Superior temporal gyrus (tissue), 1 donor: Measurements from ENCODE around the gene EPB41.
"Not testable (repeated sequence)": the region's sequence is repeated elsewhere in the genome, so short reads cannot be mapped to it uniquely, and the experiment has no call there.

ENCODE experiments used
- DNase-seq: peaks from one replicate; pipeline ENCODE4 v3.0.0-alpha.2; 2016; ENCODE audit errors: extremely low spot score

Gene EPB41

DNA sequence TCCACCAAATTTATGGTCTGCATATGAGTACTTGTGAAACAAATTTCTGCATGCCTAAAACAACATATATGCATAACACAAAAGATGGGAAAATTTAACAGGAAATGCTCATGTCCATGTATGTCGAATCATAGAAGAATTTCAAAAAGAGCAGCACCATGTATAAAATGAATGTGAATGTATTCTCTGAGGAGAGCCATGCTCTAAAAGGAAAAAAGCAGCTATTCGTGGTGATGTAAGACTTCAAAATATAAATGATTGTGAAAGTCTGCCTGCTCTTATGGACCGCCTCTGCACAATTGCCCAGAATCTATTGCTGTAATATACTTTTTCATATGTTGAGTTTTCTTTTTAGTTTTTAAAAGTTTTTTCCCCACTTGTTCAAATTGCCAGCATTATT, 66.8 kb downstream of the EPB41 start:
- no peak for DNase-seq

DNA sequence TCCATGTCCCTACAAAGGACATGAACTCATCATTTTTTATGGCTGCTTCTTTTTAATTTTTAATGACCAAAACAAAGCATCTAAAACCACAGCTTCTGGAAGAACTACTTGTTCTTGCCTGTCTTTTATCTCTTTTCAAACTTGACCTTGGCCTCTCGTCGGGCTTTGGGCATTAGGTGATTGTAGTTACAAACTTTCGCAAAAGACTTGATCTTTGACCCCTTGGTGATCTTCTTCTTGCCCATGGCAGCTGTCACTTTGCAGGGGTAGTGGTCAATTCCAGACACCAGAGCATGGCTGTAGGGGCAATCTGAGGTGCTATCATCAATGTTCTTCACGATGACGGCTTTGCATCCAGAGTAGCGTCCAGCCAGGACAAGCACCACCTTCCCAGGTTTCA, 67.8 kb downstream of the EPB41 start:
- DNase-seq = no peak

DNA sequence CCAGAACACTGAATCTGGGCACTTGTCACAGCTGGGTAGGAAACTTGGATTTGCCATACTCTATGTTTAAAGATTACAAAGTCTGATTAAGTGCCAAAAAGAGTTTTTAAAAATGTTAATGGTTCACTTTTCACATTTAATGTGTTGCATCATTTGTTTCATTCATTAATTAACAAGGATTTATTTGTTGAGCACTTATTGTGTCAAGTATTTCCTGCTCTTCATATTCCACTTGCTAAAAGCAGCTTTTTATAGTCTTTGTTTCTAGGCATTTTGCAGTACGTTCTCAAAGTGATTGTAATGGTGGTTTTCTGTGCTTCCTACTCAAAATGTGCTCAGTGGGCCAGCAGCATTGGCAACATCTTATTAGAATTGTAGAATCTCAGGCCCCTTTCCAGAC, 68.7 kb downstream of the EPB41 start:
- no peak for DNase-seq

DNA sequence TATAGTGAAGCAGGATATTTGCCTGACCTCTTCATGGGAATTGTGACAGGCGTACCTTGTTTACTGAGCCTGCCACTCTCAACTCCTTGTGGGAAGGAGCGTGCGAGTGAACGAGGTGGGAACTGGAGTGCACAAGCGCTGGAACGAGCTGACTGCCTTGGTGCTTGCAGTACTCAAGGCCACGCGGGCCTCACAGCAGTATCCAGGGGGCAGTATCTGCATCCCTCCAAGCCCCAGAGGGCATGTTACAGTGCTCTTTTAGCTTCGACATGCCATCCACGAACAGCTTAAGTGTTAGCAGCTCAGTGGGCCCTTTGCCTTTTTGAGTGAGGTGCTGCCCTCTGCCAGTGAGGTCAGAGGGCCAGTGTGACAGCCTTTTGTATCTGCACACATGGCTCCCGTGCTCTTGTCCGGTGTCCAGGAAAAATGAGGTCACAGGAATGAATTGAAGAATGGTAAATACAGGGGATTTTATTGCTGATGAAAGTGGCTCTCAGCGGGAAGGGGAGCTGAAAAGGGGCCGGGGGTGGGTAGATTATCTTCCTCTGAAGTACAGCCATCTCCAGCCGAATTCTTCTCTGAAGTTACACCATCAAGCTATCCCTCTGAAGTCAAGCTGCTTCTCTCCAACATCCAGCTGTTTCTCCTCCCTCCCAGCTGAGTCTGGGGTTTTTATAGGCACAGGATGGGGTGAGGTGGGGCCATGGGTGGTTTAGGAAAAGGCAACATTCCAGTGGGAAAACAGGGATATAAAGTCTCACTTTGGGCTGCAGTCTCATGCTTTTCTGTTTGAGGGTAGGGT, 69.3 kb downstream of the EPB41 start:
- DNase-seq = no peak

DNA sequence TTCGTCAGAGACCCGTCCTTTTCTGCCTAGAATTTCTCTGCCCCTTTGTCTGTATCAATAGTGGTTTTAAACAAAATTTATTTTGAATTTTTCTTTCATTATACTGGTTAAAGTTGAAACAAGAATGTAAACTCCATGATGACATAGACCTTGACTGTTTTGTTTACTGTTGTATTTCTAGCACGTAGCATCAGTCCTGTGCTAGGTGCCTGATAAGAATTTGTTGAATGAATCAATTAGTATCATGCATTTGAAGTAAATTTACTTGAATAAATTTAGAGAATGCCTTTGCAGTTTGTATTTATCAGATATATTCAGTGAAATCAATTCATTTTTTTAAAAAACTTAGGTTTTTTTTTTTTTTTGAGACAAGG, 69.9 kb downstream of the EPB41 start:
- DNase-seq = no peak

DNA sequence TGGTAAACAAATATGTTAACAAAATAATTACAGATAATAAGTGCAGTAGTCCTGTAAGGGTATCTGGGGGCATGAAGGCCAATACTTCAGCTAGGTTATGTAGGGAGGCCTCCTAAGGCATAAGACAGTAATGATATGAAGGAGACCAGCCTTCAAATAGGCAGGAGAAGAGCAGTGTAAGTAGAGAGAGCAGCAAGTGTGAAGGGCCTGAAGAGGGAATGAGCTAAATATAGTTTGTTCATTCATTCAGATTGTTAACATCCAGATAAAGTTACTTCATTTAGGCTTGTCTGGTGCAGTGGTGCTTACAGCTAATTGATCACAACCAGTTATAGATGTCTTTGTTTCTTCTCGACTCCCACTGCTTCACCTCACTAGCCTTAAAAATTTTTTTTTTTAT, 71.1 kb downstream of the EPB41 start:
- no peak for DNase-seq

DNA sequence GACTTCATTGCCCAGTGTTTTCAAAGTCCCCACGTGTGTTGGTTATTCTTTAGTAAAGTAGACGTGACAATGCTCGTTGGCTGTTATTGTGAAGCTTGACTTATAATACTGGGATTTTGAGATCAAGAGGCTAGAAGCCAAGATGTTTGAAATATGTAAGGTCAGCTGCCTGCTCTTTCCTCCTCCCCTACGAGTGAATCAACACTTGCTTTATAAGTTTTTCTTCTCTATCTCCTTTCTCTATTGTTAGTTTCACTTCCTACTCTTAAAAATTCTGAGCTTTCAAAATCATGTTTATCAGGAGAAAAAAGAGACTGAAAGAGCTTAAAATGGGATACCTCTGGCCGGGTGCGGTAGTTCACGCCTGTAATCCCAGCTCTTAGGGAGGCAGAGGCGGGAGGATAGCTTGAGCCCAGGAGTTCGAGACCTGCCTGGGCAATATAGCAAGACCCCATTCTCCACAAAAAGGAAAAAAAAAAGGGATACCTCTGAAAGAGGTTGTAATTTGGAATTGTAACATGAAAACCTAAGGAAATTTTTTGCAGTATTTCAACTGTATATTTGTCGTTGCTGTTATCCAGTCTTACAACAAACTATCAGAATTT, 72.0 kb downstream of the EPB41 start:
- DNase-seq = no peak

DNA sequence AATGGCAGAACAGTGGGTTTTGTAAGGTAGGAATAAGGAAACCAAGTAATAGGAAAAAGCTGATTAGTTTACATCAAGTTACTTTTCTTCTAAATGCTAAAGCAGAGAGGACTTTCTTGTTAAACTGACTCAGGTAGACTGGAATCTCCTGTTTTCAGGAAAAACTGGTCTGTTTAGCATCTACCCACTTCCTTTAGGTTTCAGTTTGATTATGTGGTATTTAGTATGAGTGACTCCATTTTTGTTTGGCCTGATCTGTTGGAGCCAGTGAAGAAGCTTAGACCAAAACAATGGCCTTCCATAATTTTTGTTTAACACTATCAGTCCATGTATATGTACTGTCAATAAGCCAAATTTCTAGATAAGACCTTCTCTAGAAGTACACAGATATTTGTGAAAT, 88.4 kb downstream of the EPB41 start:
- DNase-seq = no peak

DNA sequence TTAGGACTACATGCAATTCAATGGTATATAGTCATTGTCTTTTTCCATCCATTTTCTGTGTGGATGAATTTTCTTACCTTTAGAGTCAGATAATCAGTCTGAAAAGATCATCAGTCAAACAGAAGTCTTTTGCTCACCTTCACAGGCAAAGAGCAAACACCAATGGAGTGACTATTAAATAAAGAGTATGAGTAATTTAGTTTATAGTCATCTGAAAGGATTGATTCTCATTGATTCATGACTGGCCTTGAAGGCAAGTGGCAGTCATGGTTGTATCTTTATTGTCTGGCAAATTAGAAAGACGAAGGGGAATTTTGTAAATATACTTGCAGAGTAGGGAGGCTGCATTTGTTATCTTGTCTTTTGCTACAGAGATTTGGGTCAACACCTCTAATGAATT, 89.9 kb downstream of the EPB41 start:
- DNase-seq = no peak

DNA sequence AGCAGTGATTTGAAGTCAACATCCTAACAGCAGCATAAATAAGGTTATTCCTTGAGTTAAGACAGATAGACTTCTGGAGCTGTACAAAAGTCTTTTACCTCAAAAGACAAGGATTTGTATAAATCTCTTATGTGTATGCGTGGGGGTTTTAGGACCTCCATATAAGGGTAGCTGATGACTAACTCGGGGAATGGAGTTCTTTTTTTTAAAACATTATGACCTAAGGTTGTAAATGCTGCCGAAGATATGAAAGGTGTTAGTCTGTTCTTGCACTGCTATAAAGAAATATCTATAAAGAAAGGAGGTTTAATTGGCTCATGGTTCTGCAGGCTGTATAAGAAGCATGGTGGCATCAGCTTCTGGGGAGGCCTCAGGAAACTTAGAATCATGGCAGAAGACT, 90.4 kb downstream of the EPB41 start:
- DNase-seq = no peak

DNA sequence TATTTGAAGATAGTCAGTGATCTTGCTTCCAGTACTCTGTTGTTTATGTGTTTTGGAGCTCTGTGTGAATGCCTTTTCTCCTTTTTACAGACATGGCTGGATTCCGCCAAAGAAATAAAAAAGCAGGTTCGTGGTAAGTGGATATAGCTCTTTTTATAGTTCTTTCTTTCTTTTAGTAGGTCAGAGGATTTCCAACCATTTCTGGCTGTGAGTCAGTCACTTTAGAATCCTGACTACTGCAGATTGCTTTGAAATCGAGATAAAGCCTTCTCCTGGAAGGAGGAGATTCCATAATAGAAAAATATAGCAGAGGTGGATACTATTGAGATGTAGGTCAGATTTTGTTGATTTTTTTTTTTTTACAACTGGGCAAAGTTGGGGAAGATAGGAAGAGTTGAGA, 97.4 kb downstream of the EPB41 start:
- no peak for DNase-seq

DNA sequence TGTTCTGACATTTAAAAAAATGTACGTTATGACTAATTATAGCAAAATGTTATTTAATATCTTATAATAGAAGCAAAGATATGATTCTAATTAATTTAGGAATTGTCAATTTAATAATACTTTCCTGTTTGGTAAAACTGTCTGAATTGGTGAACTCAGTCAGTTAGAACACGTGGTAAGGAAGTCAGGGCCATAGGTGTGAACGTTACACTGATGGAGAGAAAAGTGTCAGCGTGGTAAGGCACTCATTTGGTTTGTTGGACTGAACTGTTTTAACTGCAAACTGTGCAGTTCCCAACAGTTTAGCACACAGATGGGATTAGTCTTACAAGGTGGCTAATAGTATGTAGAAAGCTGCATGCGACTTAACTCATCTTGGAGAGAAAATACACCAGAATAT, 102.9 kb downstream of the EPB41 start:
- no peak for DNase-seq

DNA sequence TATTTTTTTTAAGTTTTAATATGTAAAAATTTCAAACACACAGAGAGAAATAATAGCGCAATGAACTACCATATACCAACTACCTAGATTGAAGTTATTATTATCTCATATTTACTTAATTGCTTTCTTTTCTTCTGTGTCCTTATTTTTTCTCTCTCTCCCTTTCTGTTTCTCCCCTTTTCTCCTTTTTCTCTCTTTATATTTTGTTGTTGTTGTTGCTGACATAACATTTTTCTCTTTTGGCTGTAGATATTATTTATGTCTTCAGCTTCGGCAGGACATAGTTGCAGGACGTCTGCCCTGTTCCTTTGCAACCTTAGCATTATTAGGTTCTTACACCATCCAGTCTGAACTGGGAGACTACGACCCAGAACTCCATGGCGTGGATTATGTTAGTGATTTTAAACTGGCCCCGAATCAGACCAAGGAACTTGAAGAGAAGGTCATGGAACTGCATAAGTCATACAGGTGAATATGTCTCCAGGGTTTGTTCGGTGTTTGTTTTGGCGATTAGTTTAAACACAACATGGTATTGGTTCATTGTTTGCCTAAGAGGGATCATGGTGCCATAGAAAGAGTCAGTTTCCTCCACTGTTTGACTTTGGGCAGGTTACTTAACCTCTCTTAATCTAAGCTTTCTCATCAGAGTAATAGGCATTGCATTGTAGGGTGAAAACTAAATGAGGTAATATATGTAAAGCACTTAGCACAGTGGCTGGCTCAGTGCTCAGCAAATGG, 103.8 kb downstream of the EPB41 start:
- DNase-seq = no peak

DNA sequence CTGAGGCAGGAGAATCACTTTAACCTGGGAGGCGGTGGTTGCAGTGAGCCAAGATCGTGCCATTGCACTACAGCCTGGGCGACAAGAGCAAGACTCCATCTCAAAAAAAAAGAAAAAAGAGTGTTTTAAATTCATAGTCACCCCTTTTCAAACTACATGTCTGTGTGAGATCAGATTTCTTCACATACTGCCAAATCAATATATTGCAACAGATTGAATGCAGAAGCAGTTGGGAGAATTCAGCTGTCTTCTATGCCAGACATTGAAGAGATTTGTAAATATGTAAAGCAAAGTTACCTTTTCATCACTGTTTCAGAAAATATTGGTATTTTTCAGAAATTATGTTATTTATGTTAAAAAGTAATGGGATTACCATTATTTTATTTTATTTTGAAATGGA, 108.3 kb downstream of the EPB41 start:
- DNase-seq = no peak

DNA sequence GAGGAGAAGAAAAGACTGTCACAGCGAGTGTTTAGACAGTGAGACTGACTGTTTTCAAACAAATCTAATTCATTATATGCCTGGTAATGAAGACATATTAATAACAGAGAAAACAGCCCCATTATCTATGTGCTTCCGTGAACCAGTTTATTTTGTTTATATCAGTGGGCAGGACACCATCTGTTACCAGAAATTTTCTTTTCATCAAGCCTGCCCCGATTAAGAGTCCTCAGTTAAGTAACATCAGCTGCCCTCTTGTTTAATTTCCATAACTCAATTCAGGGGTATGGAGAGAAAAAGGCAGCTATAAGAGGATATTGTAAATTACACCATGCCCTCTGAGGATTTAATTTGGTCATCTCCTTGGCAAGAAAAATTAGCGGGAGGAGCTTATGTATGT, 115.3 kb downstream of the EPB41 start:
- DNase-seq = no peak

DNA sequence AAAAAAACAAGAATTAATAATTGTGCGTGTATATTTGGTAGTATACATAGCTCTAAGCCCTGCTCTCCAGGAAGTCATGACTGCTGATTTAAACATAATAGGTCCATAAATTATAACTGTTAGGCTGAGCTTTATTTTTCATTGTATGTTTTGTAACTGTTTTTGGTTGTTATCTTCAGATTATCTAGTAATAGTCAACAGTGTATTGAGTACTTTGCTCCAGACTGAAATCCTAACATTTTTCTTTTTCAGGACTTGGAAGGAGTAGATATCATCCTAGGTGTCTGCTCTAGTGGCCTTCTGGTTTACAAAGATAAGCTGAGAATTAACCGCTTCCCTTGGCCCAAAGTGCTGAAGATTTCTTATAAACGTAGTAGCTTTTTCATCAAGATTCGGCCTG, 118.5 kb downstream of the EPB41 start:
- no peak for DNase-seq

DNA sequence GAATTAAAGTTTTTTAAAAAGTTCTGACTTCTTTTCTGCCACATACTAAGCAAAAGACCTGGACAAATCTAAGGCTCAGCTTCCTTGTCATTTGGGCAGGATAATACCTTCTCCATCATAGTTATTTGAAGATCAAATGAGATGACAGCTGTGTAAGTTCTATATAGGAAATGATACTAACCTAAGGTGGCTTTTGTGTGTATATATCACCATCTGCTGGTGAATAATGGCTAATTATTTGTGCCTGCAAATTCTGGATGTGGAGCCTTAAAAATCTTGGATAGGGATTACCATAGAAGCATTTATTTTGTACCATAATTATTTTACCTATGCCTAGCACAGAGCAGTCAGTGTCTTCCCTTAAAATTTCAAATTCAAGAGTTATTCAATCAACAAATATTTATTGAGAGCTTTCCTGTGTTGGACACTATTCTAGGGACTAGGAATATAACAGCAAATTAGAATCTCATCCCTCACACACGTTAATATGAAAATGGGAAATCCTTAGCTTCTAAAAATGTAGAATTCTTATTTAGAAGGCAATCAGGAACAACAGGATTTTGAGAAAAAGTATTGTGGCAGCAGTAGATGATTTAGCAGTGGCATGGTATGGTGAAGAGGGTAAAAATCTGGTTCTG, 119.6 kb downstream of the EPB41 start:
- peak; percentile 83 for DNase-seq

DNA sequence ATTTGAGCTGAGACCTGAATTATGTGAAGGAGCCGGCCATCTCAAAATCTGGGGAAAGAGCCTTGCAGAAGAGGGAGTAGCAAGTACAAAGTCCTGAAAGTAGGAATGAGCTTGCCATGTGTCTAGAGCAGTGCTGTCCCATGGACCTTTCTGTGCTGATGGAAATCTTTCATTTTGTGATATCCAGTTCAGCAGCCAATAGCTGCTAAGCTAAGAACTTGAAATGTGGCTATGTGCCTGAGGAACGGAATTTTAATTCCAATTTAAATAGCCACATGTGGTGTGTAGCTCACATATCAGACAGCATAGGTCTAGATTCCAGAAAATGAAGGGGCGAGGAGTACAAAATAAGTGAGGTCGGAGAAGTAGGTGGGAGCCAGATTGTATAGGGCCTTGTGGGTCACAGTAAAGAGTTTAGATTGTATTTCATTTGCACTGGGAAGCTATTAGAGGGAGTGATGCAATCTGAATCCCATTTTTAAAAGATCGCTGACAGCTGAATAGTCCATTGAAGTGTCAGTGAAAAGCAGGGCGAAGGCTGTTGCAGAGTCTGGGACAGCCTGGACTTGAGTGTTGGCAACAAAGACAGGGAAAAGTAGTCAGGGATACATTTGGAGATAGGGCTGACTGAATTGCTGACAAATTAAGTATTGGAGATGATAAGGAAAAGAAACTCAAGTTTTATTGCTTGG, 129.1 kb downstream of the EPB41 start:
- no peak for DNase-seq

DNA sequence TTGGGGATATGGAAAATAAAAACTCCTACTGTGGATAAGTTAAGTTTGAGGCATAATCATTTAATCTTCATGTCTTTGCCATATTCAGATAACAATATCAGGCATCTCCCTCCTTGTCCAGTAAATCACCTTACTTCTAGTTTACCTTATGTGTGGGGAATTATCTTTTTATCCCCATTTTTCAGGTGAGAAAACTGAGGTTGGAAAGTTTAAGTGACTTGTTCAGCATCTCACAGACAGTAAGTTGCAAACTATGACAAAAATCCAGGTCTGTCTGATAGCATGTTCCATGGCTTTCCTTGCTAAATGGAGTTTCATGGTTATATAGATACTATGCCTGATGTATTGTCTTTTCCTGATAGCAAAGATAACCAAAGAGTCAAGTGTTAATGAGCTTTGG, 129.6 kb downstream of the EPB41 start:
- DNase-seq = no peak

DNA sequence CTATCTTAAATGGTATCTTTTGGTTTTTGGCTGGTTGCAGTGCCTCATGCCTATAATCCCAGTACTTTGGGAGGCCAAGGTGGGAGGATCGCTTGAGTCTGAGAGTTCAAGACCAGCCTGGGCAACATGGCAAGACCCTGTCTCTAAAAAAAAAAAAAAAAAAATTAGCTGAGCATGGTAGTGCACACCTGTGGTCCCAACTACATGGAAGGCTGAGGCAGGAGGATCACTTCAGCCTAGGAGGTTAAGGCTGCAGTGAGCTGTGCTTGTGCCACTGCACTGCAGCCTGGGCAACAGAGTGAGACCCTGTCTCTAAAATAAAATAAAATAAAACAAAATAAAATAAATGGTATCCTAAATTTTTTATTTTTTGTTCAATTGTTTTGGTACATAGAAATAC, 131.3 kb downstream of the EPB41 start:
- DNase-seq = not testable (repeated sequence)

DNA sequence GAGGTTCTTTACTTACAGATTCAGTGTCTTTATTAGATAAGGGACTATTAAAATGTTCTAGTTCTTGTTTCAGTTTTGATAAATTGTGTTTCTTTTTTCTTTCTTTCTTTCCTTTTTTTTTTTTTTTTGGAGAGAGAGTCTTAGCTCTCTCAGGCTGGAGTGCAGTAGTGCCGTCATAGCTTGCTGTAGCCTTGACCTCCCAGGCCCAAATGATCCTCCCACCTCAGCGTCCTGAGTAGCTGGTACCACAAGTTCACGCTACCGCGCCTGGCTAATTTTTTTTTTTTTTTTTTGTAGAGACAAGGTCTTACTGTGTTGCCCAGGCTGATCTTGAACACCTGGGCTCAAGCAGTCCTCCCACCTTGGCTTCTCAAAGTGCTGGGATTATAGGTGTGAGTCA, 132.8 kb downstream of the EPB41 start:
- no peak for DNase-seq

DNA sequence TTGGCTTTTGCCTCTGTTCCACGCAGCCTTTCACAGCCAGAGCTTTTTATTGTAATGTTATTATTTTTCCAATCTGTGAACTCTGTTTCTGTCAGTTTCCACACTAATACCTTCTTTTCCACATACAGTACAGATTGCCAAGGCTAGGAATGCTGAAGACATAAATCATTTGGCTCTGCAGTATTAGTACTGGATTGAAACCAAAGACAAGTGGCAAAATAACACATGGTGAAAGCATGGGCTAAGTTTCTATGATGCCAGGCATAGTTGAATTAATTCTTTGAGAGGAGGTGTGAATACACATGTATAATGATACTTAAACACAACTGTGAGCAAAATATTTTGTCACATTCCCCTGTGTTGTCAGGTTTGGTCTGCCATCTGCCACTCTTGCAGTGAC, 135.8 kb downstream of the EPB41 start:
- DNase-seq = no peak
